GM18870 (cell line): ENCODE results near the gene ANO5.

ENCODE experiments used
- ATAC-seq: cut with Tn5 transposase; IDR thresholded peaks from one replicate; pipeline ENCODE4 v1.9.1; 2021; ENCODE audit warnings: moderate library complexity; ENCODE audit not compliant: unreplicated experiment

Gene ANO5

GRCh38 chr11:22192642-22193347 lies at the start of gene ANO5:
Gene ANO5 (plus strand): TSS chr11:22193085. CDS start chr11:22193493, 408 bp downstream.
- no peak for ATAC-seq

- no peak for ATAC-seq
Observed at GRCh38 chr11:22151649-22152197, 41.2 kb upstream of the ANO5 start.

- ATAC-seq, result no peak
Observed at GRCh38 chr11:22157531-22157930, 35.4 kb upstream of the ANO5 start.

GRCh38 chr11:22161489-22161888 lies 31.4 kb upstream of the ANO5 start:
- no peak for ATAC-seq

- ATAC-seq, result no peak
Observed at GRCh38 chr11:22162756-22163155, 30.1 kb upstream of the ANO5 start.

GRCh38 chr11:22163394-22163797 lies 29.5 kb upstream of the ANO5 start:
- ATAC-seq, result peak; percentile 90

- ATAC-seq, result no peak
Observed at GRCh38 chr11:22165087-22165486, 27.8 kb upstream of the ANO5 start.

GRCh38 chr11:22165759-22166513 lies 26.9 kb upstream of the ANO5 start:
- no peak for ATAC-seq

GRCh38 chr11:22169833-22170232 lies 23.1 kb upstream of the ANO5 start:
- no peak for ATAC-seq

- no peak for ATAC-seq
Observed at GRCh38 chr11:22173532-22173931, 19.4 kb upstream of the ANO5 start.

GRCh38 chr11:22177186-22177585 lies 15.7 kb upstream of the ANO5 start:
- ATAC-seq, result no peak

GRCh38 chr11:22179626-22180025 lies 13.3 kb upstream of the ANO5 start:
- ATAC-seq, result no peak

GRCh38 chr11:22180131-22180530 lies 12.8 kb upstream of the ANO5 start:
- ATAC-seq, result no peak

GRCh38 chr11:22189660-22190059 lies 3.2 kb upstream of the ANO5 start:
- no peak for ATAC-seq

- ATAC-seq, result peak; percentile 39
Observed at GRCh38 chr11:22190827-22191463, 1.9 kb upstream of the ANO5 start.

GRCh38 chr11:22192289-22192641 lies 620 bp upstream of the ANO5 start:
- ATAC-seq, result no peak

- peak; percentile 23 for ATAC-seq
Observed at GRCh38 chr11:22193348-22194051, 615 bp downstream of the ANO5 start.

- ATAC-seq, result no peak
Observed at GRCh38 chr11:22194306-22194705, 1.4 kb downstream of the ANO5 start.

GRCh38 chr11:22194907-22195306 lies 2.0 kb downstream of the ANO5 start:
- no peak for ATAC-seq

- no peak for ATAC-seq
Observed at GRCh38 chr11:22197139-22198005, 4.5 kb downstream of the ANO5 start.
